ENCODE results near the gene KCNQ4. TPM values are rescaled to one million over a fixed set of nuclear protein-coding genes. Genes with fewer than 3 reads are reported as not detected.

The KCNQ4 gene
- polyA plus RNA-seq, 1 donor from 2014 or later, result not detected

- Histone ChIP-seq H3F3A (ENCODE audit: insufficient read depth, low read length, poor library complexity, severe bottlenecking) (no peaks in the 10 kb centered on the region), H3K9ac (ENCODE audit: low read length) (peak overlapping the region; percentile 64), H3K4me2 (ENCODE audit: low read length) (no peak overlapping the region), H3K27ac (ENCODE audit: low read length) (no peak overlapping the region), H3K4me3 (ENCODE audit: low read length) (peak overlapping the region; percentile 67), H3K9me3 (ENCODE audit: low read length) (no peaks in the 10 kb centered on the region), H3K9me2 (ENCODE audit: insufficient read depth, low read length) (no peaks in the 10 kb centered on the region), H3K79me2 (replicated peaks; ENCODE audit: insufficient read depth, low read length) (no peaks in the 10 kb centered on the region), H3K36me3 (ENCODE audit: insufficient read depth, low read length) (no peaks in the 10 kb centered on the region), H3K27me3 (ENCODE audit: insufficient read depth, low read depth, low read length) (peaks cover 19% of the 10 kb centered on the region), H4K20me1 (ENCODE audit: insufficient read depth) (no peaks in the 10 kb centered on the region), H2AFZ (ENCODE audit: low read depth, low read length) (no peak overlapping the region)
- TF ChIP-seq, protein P1, sequence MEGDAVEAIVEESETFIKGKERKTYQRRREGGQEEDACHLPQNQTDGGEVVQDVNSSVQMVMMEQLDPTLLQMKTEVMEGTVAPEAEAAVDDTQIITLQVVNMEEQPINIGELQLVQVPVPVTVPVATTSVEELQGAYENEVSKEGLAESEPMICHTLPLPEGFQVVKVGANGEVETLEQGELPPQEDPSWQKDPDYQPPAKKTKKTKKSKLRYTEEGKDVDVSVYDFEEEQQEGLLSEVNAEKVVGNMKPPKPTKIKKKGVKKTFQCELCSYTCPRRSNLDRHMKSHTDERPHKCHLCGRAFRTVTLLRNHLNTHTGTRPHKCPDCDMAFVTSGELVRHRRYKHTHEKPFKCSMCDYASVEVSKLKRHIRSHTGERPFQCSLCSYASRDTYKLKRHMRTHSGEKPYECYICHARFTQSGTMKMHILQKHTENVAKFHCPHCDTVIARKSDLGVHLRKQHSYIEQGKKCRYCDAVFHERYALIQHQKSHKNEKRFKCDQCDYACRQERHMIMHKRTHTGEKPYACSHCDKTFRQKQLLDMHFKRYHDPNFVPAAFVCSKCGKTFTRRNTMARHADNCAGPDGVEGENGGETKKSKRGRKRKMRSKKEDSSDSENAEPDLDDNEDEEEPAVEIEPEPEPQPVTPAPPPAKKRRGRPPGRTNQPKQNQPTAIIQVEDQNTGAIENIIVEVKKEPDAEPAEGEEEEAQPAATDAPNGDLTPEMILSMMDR (IDR thresholded peaks at IDR 0.05; ENCODE audit: poor library complexity, severe bottlenecking), result no peak
- TF ChIP-seq SMC3 (conservative IDR thresholded peaks at IDR 0.05; ENCODE audit: poor library complexity), result no peak
- no peak for TF ChIP-seq POLR2AphosphoS5 (IDR thresholded peaks at IDR 0.05)
- no peak for TF ChIP-seq REST (IDR thresholded peaks at IDR 0.05; ENCODE audit: borderline replicate concordance)
- TF ChIP-seq MXI1 (conservative IDR thresholded peaks at IDR 0.05; ENCODE audit: poor library complexity, severe bottlenecking), result peak; percentile 8
Observed at GRCh38 chr1:40861224-40862003, 77.8 kb downstream of the KCNQ4 start.

- Histone ChIP-seq H3K79me2 (replicated peaks; ENCODE audit: insufficient read depth, low read length) (no peaks in the 10 kb centered on the region), H3K9me3 (ENCODE audit: low read length) (no peaks in the 10 kb centered on the region), H3K4me2 (ENCODE audit: low read length) (no peak within 1 kb of the TSS), H3K9ac (ENCODE audit: low read length) (peak within 1 kb of the TSS; percentile 64), H4K20me1 (ENCODE audit: insufficient read depth) (no peaks in the 10 kb centered on the region), H3K9me2 (ENCODE audit: insufficient read depth, low read length) (no peaks in the 10 kb centered on the region), H3K27ac (ENCODE audit: low read length) (no peak within 1 kb of the TSS), H3K36me3 (ENCODE audit: insufficient read depth, low read length) (no peaks in the 10 kb centered on the region), H3K27me3 (ENCODE audit: insufficient read depth, low read depth, low read length) (peaks cover 19% of the 10 kb centered on the region), H2AFZ (ENCODE audit: low read depth, low read length) (no peak within 1 kb of the TSS), H3K4me3 (ENCODE audit: low read length) (peak within 1 kb of the TSS; percentile 67), H3F3A (ENCODE audit: insufficient read depth, low read length, poor library complexity, severe bottlenecking) (no peaks in the 10 kb centered on the region)
- TF ChIP-seq RAD21 (conservative IDR thresholded peaks at IDR 0.05) (no peak), MXI1 (conservative IDR thresholded peaks at IDR 0.05; ENCODE audit: poor library complexity, severe bottlenecking) (peak; percentile 16), SMC3 (conservative IDR thresholded peaks at IDR 0.05; ENCODE audit: poor library complexity) (peak; percentile 14), TAF1 (IDR thresholded peaks at IDR 0.05; ENCODE audit: low read depth) (peak; percentile 58), EZH2 (IDR thresholded peaks at IDR 0.05; ENCODE audit: borderline replicate concordance, insufficient read depth, low read length, poor library complexity, severe bottlenecking) (no peak), REST (IDR thresholded peaks at IDR 0.05; ENCODE audit: borderline replicate concordance) (no peak), POLR2AphosphoS5 (IDR thresholded peaks at IDR 0.05) (peak; percentile 88), EP300 (conservative IDR thresholded peaks at IDR 0.05; ENCODE audit: poor library complexity, severe bottlenecking) (no peak)
- TF ChIP-seq, protein P1 (IDR thresholded peaks at IDR 0.05; ENCODE audit: poor library complexity, severe bottlenecking), result peak; percentile 19
Observed at GRCh38 chr1:40862008-40862863, 78.6 kb downstream of the KCNQ4 start, which contains the start of gene CITED4. Gene CITED4 (minus strand): TSS chr1:40862363. CDS start chr1:40862127, 236 bp downstream.
